Left ventricle myocardium superior (tissue), 1 donor: ENCODE data around the gene CLCA2. TPM values are rescaled to one million over a fixed set of nuclear protein-coding genes. Genes with fewer than 3 reads are reported as not detected.

Experiments
- ATAC-seq: fragments of 200-7000 bp; cut with Tn5 transposase; one replicate; pipeline ENCODE4 v1.9.1; 2020; ENCODE audit warnings: mild to moderate bottlenecking, moderate library complexity
- DNase-seq: peaks from one replicate; pipeline ENCODE4 v3.0.0-alpha.2; 2020
- intact Hi-C: fragments of 100-400 bp; cut with micrococcal nuclease; formaldehyde crosslinking; loops from one replicate; pipeline ENCODE4 v1.11.0; 2022
- total RNA-seq: library from RNA; stranded (reverse); fragmentation: NEBNext Ultra II Directional; extraction: Animal tissue kit (Norgen Biotek cat#: 25700); gene quantifications from one replicate; pipeline ENCODE4 v1.2.1, GENCODE V29; 2021
- donor health status: DM: no; HTN: yes; CAD: no; lungs with severe emphysema.

CLCA2 gene
- total RNA-seq, 1 donor from 2014 or later = not detected

DNA sequence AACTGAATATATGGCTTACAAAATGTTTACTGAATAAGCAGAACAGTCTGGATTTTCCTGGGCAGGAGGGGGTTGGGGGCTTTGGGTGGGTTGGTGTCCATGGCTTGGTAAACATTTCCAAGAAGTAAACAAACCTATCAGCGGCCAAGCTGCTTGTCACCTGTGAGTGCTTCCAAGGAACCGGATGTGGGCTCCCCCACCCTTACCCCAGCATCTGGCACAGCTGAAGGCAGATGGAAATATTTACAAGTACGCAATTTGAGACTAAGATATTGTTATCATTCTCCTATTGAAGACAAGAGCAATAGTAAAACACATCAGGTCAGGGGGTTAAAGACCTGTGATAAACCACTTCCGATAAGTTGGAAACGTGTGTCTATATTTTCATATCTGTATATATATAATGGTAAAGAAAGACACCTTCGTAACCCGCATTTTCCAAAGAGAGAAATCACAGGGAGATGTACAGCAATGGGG, 44.6 kb downstream of the CLCA2 start, which contains the start of gene CLCA1:
Gene CLCA1 (plus strand): TSS at position 427 of the 477 bp plus-strand sequence. CDS start 45 bp downstream, at position 472.
- DNase-seq = no peak
- ATAC-seq = no peak
- intact Hi-C loops = no loop called here

DNA sequence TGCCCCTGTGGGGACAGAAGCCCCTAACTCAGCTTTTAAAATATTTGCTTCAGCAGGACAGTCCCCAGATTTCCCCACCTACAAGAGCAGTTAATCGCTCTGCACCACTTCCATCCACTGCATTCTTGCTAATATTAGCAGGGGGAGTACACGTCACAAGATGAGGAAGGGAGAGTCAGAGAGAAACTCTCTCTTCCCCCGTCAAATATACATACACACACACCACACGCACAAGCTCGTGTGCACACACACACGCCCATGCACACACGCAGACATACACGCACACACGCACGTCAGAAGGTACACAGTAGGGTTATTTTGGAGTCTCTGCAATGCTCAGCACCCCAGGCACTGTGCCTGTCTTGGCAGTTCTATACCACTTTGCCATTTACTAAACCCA, 46.9 kb downstream of the CLCA2 start:
- ATAC-seq = no peak
- no peak for DNase-seq
- intact Hi-C loops = loop anchor here (5.0 kb wide), 1 partner anchor 36 kb away; no protein-coding TSS in a partner anchor

GRCh38 chr1:86471291-86471690, 47.3 kb downstream of the CLCA2 start:
- intact Hi-C loops = loop anchor here (5.0 kb wide), 1 partner anchor 36 kb away; no protein-coding TSS in a partner anchor
- DNase-seq (no peak), ATAC-seq (no peak)

- DNase-seq (no peak), ATAC-seq (no peak)
- intact Hi-C loops = loop anchor here (5.0 kb wide), 1 partner anchor 35 kb away; no protein-coding TSS in a partner anchor
Measured at GRCh38 chr1:86472152-86472551, 48.2 kb downstream of the CLCA2 start.

DNA sequence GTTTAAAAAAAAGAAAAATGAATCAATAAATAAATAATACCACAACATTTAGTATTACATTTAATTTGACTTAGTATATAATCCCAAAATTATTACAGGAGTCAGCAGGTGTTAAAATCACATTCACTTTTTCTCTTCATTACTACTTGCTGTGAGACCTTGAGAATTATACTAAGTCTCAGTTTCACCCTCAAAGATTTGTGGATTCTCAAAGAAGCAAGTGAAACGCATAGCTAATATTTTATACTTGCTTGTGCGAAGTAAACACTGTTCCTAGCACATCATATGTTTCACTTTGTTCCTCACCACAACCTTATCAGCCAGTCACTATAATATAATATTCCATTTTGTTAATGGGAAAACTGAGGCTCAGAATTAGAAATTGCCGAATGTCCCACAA, 48.8 kb downstream of the CLCA2 start:
- intact Hi-C loops = loop anchor here (5.0 kb wide), 1 partner anchor 35 kb away; no protein-coding TSS in a partner anchor
- no peak for DNase-seq
- no peak for ATAC-seq

DNA sequence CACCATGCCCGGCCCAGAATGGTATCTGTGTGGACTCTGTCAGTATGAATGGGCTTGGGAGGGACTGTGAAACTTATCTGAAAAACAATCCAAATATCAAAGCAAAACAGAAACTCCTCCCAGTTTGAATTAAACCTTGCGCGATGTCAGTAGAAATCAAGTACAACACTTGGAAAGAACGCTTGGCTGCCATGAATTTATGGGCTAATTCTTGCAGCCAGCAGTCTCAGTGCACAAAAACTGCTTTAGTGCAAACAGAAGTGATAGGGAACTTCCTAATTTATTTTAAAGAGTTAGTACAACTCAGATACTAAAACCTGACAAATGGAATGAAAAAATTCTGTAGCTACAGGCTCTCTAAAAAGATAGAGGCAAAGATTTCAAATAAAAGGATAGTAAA, 53.3 kb downstream of the CLCA2 start:
- DNase-seq = no peak
- ATAC-seq = no peak
- intact Hi-C loops = no loop called here

DNA sequence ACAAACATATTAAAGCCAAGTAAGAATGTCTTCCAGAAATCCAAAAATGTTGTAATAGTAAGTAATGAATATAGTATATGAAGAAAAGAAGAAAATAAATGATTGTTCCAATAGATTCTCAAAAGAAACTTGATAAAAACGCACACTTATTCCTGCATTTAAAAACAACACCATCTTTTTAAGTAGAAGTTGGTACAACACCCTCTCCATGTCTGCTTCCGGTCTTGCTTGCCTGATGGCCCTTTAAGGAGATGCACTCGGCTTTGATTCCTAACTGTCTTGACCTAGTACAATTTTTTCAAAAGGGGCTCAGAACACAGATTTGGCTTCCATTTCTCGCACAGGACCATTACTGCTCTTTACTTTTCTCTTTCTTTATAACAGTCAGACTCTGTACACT, 53.7 kb downstream of the CLCA2 start:
- intact Hi-C loops = no loop called here
- ATAC-seq (peak; percentile 13), DNase-seq (no peak)

DNA sequence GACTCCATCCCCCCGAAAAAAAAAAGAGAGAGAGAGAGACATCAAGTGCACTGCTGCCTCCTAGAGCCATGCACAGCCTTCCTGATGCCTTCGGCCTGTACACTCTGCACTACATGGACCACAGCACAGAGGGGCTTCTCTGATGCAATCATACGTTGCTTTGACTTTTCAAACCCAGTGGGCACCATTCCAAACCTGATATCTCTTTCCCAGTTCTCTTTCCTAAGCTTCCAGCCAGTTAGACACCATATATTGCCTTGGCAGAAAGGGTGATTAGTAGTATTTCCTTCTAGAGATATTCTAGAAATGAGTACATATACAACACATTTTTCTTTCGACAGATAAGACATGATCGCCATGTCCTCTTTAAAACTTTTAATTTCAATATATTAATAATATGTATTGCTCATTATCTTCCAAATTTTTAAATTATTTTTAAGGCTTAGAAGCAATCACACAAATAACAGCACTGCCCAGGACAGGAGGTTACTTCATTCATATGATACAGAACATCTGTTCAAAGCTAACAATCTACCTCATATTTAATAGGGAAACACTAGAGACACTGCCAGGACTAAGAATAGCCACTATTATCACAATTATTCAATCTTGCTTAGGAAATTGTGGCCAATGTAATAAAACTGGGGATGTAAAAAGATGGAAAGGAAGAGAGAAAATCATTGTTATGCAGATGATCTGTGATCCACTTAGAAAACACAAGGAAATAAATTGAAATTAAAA, 54.6 kb downstream of the CLCA2 start:
- ATAC-seq (peak; percentile 69), DNase-seq (no peak)
- intact Hi-C loops = no loop called here

- intact Hi-C loops = no loop called here
Measured at GRCh38 chr1:86481966-86482365, 58.0 kb downstream of the CLCA2 start.

DNA sequence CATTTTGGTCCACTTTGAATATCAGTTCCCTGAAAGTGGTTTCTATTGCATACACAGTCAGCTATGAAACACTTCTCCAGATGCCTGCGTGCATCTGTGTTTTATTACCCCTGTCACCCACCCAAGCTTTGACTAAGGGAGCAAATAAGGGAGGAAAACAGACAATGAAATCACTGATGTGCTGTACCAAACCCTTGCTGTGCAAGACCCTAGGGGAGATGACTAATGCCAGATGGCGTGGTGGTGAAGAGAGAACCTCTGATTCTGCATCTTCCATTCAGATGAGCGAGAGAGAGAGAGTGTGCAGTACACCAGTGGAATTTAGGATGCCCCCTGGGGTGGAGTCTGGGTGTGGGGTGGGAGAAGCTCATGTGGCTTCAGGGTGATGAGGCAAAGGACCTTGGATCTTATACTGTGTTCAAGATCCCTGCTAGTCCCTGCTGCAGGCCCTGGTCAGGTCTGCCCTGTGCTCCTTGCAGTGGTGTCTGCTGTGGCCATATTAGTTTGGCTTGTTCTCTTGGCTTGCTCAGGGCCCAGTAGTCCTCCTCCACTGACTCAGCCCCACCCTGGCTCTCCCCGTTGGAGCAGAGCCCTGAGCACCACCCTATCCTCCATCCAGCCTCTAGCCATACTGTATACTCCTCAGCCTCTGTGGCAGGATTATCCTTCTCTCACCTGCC, 63.3 kb downstream of the CLCA2 start:
- peak; percentile 94 for ATAC-seq
- intact Hi-C loops = no loop called here
- DNase-seq = peak; percentile 55

More at GRCh38 chr1:86481966-86482365, 58.0 kb downstream of the CLCA2 start:
- DNase-seq (no peak), ATAC-seq (no peak)

DNA sequence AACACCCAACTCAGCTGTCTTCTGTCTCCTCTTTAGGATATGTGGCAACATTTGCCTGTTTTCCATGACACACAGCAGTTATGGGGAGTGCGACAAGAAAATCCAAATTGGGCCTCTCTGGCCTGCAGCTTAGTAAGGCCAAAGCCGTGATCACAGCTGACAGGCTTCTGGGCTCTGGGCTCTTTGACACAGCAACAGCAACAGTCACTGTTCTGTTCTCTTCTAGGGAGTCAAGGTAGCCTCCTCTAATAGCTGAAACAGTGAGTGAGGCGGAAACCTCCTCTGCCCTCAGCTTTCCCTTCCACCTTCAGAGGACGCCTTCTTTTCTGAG, 63.8 kb downstream of the CLCA2 start:
- peak; percentile 58 for ATAC-seq
- DNase-seq = no peak
- intact Hi-C loops = no loop called here

GRCh38 chr1:86489242-86489878, 65.4 kb downstream of the CLCA2 start:
- no peak for DNase-seq
- no peak for ATAC-seq

GRCh38 chr1:86491171-86491950, 67.4 kb downstream of the CLCA2 start:
- intact Hi-C loops = no loop called here
- DNase-seq (no peak), ATAC-seq (no peak)

More at GRCh38 chr1:86489242-86489878, 65.4 kb downstream of the CLCA2 start:
- intact Hi-C loops = no loop called here

DNA sequence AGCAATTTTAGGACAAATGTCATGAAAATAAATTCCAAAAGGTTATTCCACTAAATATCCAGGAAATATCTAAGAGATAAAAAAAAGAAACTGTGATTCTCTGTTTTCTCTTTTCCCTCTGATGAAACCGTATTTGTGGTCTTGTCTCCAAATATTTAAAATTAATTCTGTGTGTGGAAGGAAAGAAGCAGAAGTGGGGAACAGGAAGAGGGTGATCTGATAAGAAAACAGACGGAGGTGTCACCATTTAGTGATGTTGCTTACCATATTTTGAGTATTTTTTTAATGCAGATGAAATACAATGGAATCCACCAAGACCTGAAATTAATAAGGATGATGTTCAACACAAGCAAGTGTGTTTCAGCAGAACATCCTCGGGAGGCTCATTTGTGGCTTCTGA, 74.3 kb downstream of the CLCA2 start:
- ATAC-seq (no peak), DNase-seq (no peak)
- intact Hi-C loops = no loop called here

DNA sequence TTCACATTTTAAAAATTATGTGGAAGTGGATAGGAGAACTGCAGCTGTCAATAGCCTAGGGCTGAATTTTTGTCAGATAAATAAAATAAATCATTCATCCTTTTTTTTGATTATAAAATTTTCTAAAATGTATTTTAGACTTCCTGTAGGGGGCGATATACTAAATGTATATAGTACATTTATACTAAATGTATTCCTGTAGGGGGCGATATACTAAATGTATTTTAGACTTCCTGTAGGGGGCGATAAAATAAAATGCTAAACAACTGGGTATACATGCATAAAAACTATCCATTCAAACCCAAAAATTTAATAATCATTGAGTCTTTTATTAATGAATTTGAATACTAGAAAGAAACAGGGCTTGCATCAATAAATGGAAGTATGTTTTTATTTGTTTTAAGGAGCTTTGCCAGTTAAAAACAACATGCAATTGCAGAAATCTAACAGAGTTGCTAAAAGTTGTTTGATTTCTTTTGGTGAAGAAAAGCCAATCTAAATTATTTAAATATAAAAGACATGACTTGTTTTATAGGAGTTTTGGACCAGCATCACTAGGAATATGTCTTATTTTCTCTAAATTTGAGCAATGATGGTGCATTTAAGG, 76.1 kb downstream of the CLCA2 start:
- no peak for DNase-seq
- ATAC-seq = no peak
- intact Hi-C loops = loop anchor here (10.0 kb wide), 2 partner anchors 115 to 245 kb away; no protein-coding TSS in a partner anchor

GRCh38 chr1:86500714-86501113, 76.7 kb downstream of the CLCA2 start:
- intact Hi-C loops = loop anchor here (10.0 kb wide), 2 partner anchors 116 to 244 kb away; no protein-coding TSS in a partner anchor
- no peak for DNase-seq
- ATAC-seq = no peak

GRCh38 chr1:86502125-86502646, 78.2 kb downstream of the CLCA2 start:
- intact Hi-C loops = loop anchor here (10.0 kb wide), 2 partner anchors 117 to 243 kb away; no protein-coding TSS in a partner anchor
- ATAC-seq (peak; percentile 26), DNase-seq (peak; percentile 40)

- ATAC-seq (peak; percentile 63), DNase-seq (peak; percentile 36)
- intact Hi-C loops = loop anchor here (10.0 kb wide), 2 partner anchors 118 to 242 kb away; no protein-coding TSS in a partner anchor
Measured at GRCh38 chr1:86502721-86503405, 78.9 kb downstream of the CLCA2 start.
